22Rv1 (cell line): ENCODE results near the gene TMEM131.

Source experiments
- H3K27ac ChIP-seq: fragments of 450-650 bp; 2 replicates; pipeline ENCODE4 v1.5.1; 2017
- CTCF ChIP-seq: fragments of 450-650 bp; IDR thresholded peaks from 2 replicates; pipeline ENCODE4 v1.5.1; 2017; ENCODE audit warnings: mild to moderate bottlenecking
- ZFX ChIP-seq: fragments of 450-650 bp; IDR thresholded peaks from 2 replicates; pipeline ENCODE4 v1.6.1; 2017; ENCODE audit warnings: antibody characterized with exemption, borderline replicate concordance

The TMEM131 gene

GRCh38 chr2:97788986-97789644 is 206.6 kb downstream of the TMEM131 start:
- TF ChIP-seq ZFX = no peak
- no peak for TF ChIP-seq CTCF
- no peak overlapping the region for H3K27ac ChIP-seq

- H3K27ac ChIP-seq = no peak overlapping the region
- TF ChIP-seq ZFX (no peak), CTCF (no peak)
Observed at GRCh38 chr2:97785818-97786217, 209.9 kb downstream of the TMEM131 start.

GRCh38 chr2:97784953-97785352 is 210.8 kb downstream of the TMEM131 start:
- TF ChIP-seq ZFX (no peak), CTCF (no peak)

GRCh38 chr2:97781981-97782380 is 213.8 kb downstream of the TMEM131 start:
- TF ChIP-seq CTCF (no peak), ZFX (no peak)
- H3K27ac ChIP-seq = no peak overlapping the region

More at GRCh38 chr2:97784953-97785352, 210.8 kb downstream of the TMEM131 start:
- H3K27ac ChIP-seq = no peak overlapping the region

- no peak overlapping the region for H3K27ac ChIP-seq
- TF ChIP-seq CTCF (no peak), ZFX (no peak)
Observed at GRCh38 chr2:97779141-97779540, 216.6 kb downstream of the TMEM131 start.

GRCh38 chr2:97775074-97775473 is 220.7 kb downstream of the TMEM131 start:
- no peak for TF ChIP-seq CTCF
- TF ChIP-seq ZFX = no peak
- no peak overlapping the region for H3K27ac ChIP-seq

- TF ChIP-seq ZFX (no peak), CTCF (peak; percentile 57)
- H3K27ac ChIP-seq = no peak overlapping the region
Observed at GRCh38 chr2:97774425-97774824, 221.3 kb downstream of the TMEM131 start.
